ENCODE measurements around the gene CAST. TPM values are rescaled to one million over a fixed set of nuclear protein-coding genes. Genes with fewer than 3 reads are reported as not detected.

Gene CAST
- total and polyA plus RNA-seq, 8 donors = 54.0 to 458 (median 209) TPM

- Histone ChIP-seq H3K27ac (peak overlapping the region in 2 of 5 donors; percentile 60 to 86), H3K4me1 (peaks cover 0 to 24% (median 5%) of the 10 kb centered on the region in 4 donors), H3K27me3 (no peaks in the 10 kb centered on the region), H3K9me3 (no peaks in the 10 kb centered on the region), H3K36me3 (no peaks in the 10 kb centered on the region), H3K4me3 (no peak overlapping the region)
- intact Hi-C loops (cut with DNase I; ENCODE audit: low total_unique reads) = no loop called here
- WGBS, 5 donors = 62 to 80% (median 75%) methylated on average over 2 of the region's 2 CpGs
- TF ChIP-seq CTCF (IDR thresholded peaks at IDR 0.05) (no peak), EP300 (IDR thresholded peaks at IDR 0.05) (no peak), POLR2AphosphoS5 (IDR thresholded peaks at IDR 0.05) (no peak), POLR2A (IDR thresholded peaks at IDR 0.05) (no peak)
- no peak for DNase-seq
Observed at GRCh38 chr5:96626956-96627355, 35.2 kb upstream of the CAST start.

GRCh38 chr5:96627792-96628398 is 34.3 kb upstream of the CAST start:
- intact Hi-C loops (cut with DNase I; ENCODE audit: low total_unique reads) = no loop called here
- 20 to 52% (median 42%) methylated on average over 2 of the region's 2 CpGs for WGBS, 5 donors
- Histone ChIP-seq H3K27ac (peak overlapping the region in 4 of 5 donors; percentile 56 to 86 (median 59)), H3K27me3 (no peaks in the 10 kb centered on the region), H3K36me3 (no peaks in the 10 kb centered on the region), H3K4me1 (peaks cover 0 to 24% (median 5%) of the 10 kb centered on the region in 4 donors), H3K4me3 (peak overlapping the region in 1 of 4 donors; percentile 5), H3K9me3 (no peaks in the 10 kb centered on the region)
- DNase-seq = peak in 1 of 2 donors; percentile 74
- TF ChIP-seq POLR2A (IDR thresholded peaks at IDR 0.05) (no peak), POLR2AphosphoS5 (IDR thresholded peaks at IDR 0.05) (peak in 1 of 3 donors; percentile 37)

- Histone ChIP-seq H3K4me3 (no peak overlapping the region), H3K27me3 (no peaks in the 10 kb centered on the region), H3K9me3 (no peaks in the 10 kb centered on the region), H3K27ac (peak overlapping the region in 4 of 5 donors; percentile 20 to 86 (median 59)), H3K4me1 (peaks cover 0 to 24% (median 5%) of the 10 kb centered on the region in 4 donors), H3K36me3 (no peaks in the 10 kb centered on the region)
- no peak for TF ChIP-seq POLR2AphosphoS5 (IDR thresholded peaks at IDR 0.05)
- WGBS, 5 donors = 54 to 71% (median 58%) methylated on average over 3 of the region's 3 CpGs
- no peak for DNase-seq
- intact Hi-C loops (cut with DNase I; ENCODE audit: low total_unique reads) = no loop called here
Observed at GRCh38 chr5:96628406-96628805, 33.8 kb upstream of the CAST start.

GRCh38 chr5:96629774-96630173 is 32.4 kb upstream of the CAST start:
- TF ChIP-seq POLR2AphosphoS5 (IDR thresholded peaks at IDR 0.05) = peak in 1 of 3 donors; percentile 30
- TF ChIP-seq CTCF (IDR thresholded peaks at IDR 0.05) = no peak
- WGBS, 5 donors = 22 to 41% (median 37%) methylated on average over 2 of the region's 2 CpGs
- no peaks in the 10 kb centered on the region for H3K36me3 ChIP-seq
- H3K27me3 ChIP-seq = no peaks in the 10 kb centered on the region
- intact Hi-C loops (cut with DNase I; ENCODE audit: low total_unique reads) = no loop called here
- no peak overlapping the region for H3K4me3 ChIP-seq
- H3K4me1 ChIP-seq = peaks cover 0 to 24% (median 5%) of the 10 kb centered on the region in 4 donors
- peak overlapping the region in 2 of 5 donors; percentile 36 to 43 for H3K27ac ChIP-seq
- H3K9me3 ChIP-seq = no peaks in the 10 kb centered on the region
- peak; percentile 42 to 55 for DNase-seq

GRCh38 chr5:96633820-96634219 is 28.4 kb upstream of the CAST start:
- no peak for DNase-seq
- H3K9me3 ChIP-seq = no peaks in the 10 kb centered on the region
- TF ChIP-seq POLR2A (IDR thresholded peaks at IDR 0.05) (no peak), CTCF (IDR thresholded peaks at IDR 0.05) (no peak), EP300 (IDR thresholded peaks at IDR 0.05) (no peak), POLR2AphosphoS5 (IDR thresholded peaks at IDR 0.05) (no peak)
- no peak overlapping the region for H3K27ac ChIP-seq
- WGBS, 5 donors = 46 to 63% (median 54%) methylated on average over 4 of the region's 4 CpGs
- no peaks in the 10 kb centered on the region for H3K36me3 ChIP-seq
- intact Hi-C loops (cut with DNase I; ENCODE audit: low total_unique reads) = no loop called here
- H3K4me3 ChIP-seq = no peak overlapping the region
- peaks cover 0 to 16% (median 2%) of the 10 kb centered on the region in 4 donors for H3K4me1 ChIP-seq
- no peaks in the 10 kb centered on the region for H3K27me3 ChIP-seq

Measured in stomach (tissue), 9 donors.